ENCODE data around the gene NPFF.
A peak's percentile ranks its signal among the peaks of the same experiment; 100 is the strongest.
"Not testable (repeated sequence)": the region's sequence is repeated elsewhere in the genome, so short reads cannot be mapped to it uniquely, and the experiment has no call there.

Gene NPFF, protein sequence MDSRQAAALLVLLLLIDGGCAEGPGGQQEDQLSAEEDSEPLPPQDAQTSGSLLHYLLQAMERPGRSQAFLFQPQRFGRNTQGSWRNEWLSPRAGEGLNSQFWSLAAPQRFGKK

DNA sequence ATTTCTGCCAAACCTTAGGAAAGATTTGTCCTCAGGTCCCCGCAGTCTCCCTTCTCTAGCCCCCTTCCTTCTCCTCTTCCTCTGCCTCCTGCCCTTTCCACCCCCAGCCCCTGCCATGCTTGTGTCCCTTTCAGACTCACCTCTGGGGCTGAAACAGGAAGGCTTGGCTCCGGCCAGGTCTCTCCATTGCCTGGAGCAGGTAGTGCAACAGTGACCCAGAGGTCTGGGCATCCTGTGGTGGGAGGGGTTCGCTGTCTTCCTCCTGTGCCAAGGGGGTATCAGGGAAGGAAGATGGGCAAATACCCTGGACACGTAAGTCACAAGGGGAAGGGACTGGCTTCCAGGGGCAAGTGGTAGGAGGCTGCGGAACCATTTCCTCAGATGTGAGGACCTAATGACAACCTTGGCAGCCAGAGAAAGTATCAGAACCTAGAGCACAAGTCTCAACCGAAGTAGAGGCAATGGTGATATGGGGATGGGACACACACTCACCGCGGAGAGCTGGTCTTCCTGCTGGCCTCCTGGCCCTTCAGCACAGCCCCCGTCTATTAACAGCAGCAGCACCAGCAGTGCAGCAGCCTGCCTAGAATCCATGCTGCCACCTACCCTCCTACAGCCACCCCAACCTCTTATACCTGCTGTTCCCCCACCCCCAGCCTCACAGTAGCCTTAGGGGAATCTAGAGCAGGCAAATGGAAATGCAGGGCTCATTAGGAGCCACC lies at the start of gene NPFF:
Gene NPFF (minus strand): TSS at position 604 of the 722 bp plus-strand sequence. CDS start 10 bp downstream, at position 594.
- peaks cover 26% of the 10 kb centered on the region for H3K4me1 Mint-ChIP-seq (ENCODE audit: low read depth)
- H3K9me3 Mint-ChIP-seq: no peaks in the 10 kb centered on the region
- no peak within 1 kb of the TSS for H3K4me3 Mint-ChIP-seq
- DNase-seq: no peak
- H3K36me3 Mint-ChIP-seq (ENCODE audit: low read depth): peaks cover 59% of the 10 kb centered on the region
- peak within 1 kb of the TSS; percentile 33 for H3K27ac Mint-ChIP-seq
- no peaks in the 10 kb centered on the region for H3K27me3 Mint-ChIP-seq

DNA sequence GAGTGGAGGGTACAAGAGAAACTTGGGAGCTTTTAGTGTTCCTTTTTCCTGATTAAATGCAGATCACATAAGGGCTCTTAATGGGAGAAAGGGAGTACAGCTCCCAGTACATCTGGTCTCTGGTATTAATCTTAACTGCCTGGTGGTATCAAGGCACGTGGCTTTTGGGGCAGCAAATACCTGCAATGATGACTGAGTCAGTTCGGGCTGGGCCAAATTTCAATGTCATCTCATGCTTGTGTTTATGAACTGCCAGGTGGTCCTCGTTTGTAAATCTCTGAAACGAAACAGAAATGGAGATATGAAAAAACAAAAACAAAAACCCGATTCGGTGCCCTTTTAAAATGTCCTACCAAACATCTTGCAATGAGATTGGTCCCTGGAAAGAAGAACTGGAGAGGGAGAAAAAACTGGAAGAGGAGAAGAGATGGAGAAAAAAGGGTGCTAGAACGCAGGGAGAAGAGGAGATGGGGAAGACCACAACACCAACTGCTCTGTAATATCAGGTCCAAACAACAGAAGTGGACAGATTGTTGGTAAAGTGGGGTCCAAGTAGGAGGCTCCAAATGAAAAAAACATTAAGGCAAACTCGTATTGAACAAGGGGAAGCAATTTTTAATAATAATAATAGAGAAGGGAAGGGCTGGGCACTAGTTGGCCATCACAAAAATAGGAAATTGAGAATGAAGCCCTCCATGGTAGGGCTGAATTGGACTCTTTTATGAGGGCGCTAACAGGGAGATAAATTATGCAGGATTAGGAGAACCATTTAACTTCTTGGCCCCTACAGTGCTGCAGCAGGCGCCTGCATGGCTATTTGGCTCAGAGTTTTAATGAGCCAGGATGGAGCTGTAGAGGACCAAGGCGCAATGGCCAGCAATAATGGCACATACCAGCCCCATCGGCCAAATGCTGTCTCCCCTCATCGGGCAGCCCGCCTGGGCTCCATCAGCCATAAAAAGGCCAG lies 45.4 kb upstream of the NPFF start:
- Mint-ChIP-seq H3K4me3 (no peak overlapping the region), H3K4me1 (ENCODE audit: low read depth) (peaks cover 10% of the 10 kb centered on the region), H3K9me3 (no peaks in the 10 kb centered on the region), H3K27ac (no peak overlapping the region), H3K27me3 (no peaks in the 10 kb centered on the region), H3K36me3 (ENCODE audit: low read depth) (peaks cover 37% of the 10 kb centered on the region)
- DNase-seq: no peak

DNA sequence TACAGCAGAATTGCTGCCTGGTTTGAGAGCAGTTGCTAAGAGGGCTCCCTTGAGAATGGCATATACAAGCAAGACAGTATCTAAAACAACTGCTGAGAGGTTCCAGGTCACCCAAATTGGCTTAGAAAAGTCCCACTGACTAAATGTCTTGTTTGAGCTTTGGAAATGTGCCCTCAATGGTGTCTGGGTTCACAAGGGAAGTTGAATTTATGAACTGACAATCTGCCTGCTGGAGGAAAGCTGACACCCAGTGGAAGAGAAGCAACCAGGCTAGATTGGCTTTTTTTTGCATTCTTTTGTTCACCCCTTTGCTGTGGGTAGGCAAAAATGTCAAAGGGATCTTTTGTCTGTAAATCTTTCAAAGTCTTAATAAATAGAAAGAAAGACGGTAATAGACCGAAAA lies 44.6 kb upstream of the NPFF start:
- Mint-ChIP-seq H3K4me3 (no peak overlapping the region), H3K9me3 (no peaks in the 10 kb centered on the region), H3K4me1 (ENCODE audit: low read depth) (peaks cover 10% of the 10 kb centered on the region), H3K27ac (no peak overlapping the region), H3K27me3 (no peaks in the 10 kb centered on the region), H3K36me3 (ENCODE audit: low read depth) (peaks cover 37% of the 10 kb centered on the region)
- no peak for DNase-seq

DNA sequence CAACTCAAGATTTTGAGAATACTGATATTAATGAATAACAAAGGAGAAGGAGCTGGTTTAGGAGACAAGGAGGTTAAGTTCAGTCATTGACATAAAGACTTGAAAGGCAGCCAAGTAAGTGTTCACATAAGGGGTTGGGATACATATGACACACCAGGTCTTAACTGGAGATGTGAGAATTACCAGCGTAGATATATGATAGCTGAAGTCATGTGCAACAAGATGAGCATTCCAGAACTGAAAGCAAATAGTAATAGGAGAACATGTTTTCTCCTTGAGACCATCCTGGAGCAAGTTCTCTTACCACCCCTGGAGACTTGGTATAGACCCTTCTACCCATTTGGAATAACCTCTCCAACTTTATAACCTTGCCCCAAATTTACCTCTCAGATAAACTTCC lies 43.3 kb upstream of the NPFF start:
- Mint-ChIP-seq H3K4me3 (no peak overlapping the region), H3K4me1 (ENCODE audit: low read depth) (peaks cover 10% of the 10 kb centered on the region), H3K27ac (no peak overlapping the region), H3K9me3 (no peaks in the 10 kb centered on the region), H3K27me3 (no peaks in the 10 kb centered on the region), H3K36me3 (ENCODE audit: low read depth) (peaks cover 39% of the 10 kb centered on the region)
- DNase-seq: no peak

DNA sequence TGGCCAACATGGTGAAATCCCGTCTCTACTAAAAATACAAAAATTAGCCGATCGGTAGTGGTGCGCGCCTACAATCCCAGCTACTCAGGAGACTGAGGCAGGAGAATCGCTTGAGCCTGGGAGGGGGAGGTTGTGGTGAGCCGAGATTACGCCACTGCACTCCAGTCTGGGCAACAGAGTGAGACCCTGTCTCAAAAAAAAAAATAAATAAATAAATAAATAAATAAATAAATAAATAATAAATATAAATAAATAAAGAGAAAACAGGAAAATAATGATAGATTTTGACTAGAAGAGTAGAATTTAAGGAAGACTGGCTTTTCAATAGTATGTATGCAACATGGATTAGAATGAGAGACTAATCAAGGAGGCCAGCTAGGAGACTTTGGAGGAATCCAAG lies 42.8 kb upstream of the NPFF start:
- DNase-seq; H3K9me3 Mint-ChIP-seq; H3K27ac Mint-ChIP-seq; H3K4me1 Mint-ChIP-seq (ENCODE audit: low read depth); H3K4me3 Mint-ChIP-seq; H3K27me3 Mint-ChIP-seq: not testable (repeated sequence)
- peaks cover 39% of the 10 kb centered on the region for H3K36me3 Mint-ChIP-seq (ENCODE audit: low read depth)

DNA sequence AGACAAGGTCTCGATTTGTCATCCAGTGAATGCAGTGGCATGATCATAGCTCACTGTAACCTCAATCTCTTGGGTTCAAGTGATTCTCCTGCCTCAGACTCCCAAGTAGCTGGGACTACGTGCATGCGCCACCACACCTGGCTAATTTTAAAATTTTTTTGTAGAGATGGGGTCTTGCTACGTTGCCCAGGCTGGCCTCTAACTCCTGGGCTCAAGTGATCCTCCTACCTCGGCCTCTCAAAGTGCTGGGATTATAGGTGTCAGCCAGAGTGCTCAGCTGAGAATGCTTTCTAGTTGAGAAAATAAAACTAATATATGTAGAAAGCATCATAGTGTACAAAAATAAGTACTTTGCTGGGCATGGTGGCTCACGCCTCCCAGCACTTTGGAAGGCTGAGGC lies 41.1 kb upstream of the NPFF start:
- H3K9me3 Mint-ChIP-seq, DNase-seq, H3K27me3 Mint-ChIP-seq, H3K4me3 Mint-ChIP-seq, H3K27ac Mint-ChIP-seq: not testable (repeated sequence)
- Mint-ChIP-seq H3K36me3 (ENCODE audit: low read depth) (peaks cover 47% of the 10 kb centered on the region), H3K4me1 (ENCODE audit: low read depth) (peaks cover 19% of the 10 kb centered on the region)

DNA sequence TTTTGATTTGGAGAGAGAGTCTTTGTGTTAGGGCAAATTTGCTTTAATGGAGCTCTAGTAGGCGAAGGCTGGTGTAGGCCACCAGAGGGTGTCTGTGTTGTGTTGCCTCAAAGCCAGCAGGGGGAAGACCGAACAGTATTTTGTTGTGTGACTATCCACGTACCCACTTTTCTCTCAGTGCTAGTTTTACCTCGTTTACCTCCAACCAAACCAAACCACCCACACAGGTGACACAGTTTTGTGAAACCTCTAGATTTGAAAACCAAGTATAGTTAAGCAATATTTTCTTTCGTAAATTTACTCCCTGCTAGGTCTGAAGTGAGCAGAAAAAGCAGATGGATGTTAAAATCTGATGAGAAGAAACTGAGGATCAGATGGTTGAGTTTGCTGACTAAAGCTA lies 36.3 kb upstream of the NPFF start:
- Mint-ChIP-seq H3K9me3 (no peaks in the 10 kb centered on the region), H3K27ac (peak overlapping the region; percentile 85), H3K4me1 (ENCODE audit: low read depth) (peaks cover 10% of the 10 kb centered on the region), H3K27me3 (no peaks in the 10 kb centered on the region), H3K4me3 (no peak overlapping the region), H3K36me3 (ENCODE audit: low read depth) (peaks cover 49% of the 10 kb centered on the region)
- DNase-seq: peak; percentile 47

DNA sequence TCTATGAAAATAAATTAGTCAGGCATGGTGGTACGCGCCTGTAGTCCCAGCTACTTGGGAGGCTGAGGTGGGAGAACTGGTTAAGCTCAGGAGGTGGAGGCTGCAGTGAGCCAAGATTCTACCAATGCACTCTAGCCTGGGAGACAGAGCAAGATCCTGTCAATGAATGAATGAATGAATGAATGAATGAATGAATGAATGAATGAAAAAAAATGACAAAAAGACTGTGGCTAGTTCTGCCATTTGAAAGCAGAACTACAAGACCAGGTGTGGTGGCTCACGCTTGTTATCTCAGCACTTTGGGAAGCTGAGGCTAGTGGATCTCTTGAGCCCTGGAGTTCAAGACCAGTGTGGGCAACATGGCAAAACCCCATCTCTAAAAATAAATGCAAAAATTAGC lies 32.2 kb upstream of the NPFF start:
- no peaks in the 10 kb centered on the region for H3K9me3 Mint-ChIP-seq
- peaks cover 69% of the 10 kb centered on the region for H3K36me3 Mint-ChIP-seq (ENCODE audit: low read depth)
- H3K4me3 Mint-ChIP-seq: no peak overlapping the region
- no peaks in the 10 kb centered on the region for H3K27me3 Mint-ChIP-seq
- DNase-seq: no peak
- no peak overlapping the region for H3K27ac Mint-ChIP-seq
- H3K4me1 Mint-ChIP-seq (ENCODE audit: low read depth): peaks cover 10% of the 10 kb centered on the region

DNA sequence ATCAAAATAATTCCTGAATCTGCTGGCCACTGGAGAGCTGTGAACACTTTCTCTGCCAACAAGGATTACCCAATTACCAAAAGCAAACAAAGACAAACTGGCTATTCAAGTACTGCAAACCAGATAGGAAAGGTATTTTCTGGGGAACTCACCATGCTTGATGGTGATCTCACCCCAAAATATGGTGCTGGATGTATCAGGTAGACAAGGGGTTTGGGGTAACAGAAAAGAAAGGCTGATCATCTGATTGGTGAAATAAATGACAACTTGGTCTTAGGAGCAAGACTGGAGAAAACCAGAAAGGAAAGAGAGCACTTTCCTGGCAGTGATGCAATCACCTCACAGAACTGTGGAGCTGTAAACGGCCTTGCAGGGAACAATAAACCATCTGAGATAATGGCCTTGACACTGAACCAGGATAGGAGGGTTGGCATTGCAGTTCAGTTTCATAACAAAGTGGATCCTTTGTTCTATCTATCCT lies 31.0 kb upstream of the NPFF start:
- Mint-ChIP-seq H3K4me3 (no peak overlapping the region), H3K27me3 (no peaks in the 10 kb centered on the region), H3K9me3 (no peaks in the 10 kb centered on the region), H3K27ac (no peak overlapping the region), H3K36me3 (ENCODE audit: low read depth) (peaks cover 70% of the 10 kb centered on the region), H3K4me1 (ENCODE audit: low read depth) (no peaks in the 10 kb centered on the region)
- no peak for DNase-seq

DNA sequence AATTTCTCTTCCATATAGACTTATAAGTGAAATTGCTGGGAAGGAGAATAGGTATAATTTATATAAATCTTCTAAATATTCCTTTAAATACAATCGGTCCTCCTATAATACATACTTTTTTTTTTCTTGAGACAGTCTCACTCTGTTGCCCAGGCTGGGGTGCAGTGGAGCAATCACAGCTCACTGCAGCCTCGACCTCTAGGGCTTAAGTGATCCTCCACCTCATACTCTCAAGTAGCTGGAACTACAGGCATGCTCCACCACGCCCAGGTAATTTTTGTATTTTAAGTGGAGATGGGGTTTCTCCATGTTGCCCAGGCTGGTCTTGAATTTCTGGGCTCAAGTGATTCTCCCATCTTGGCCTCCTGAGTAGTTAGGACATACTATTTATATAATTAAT lies 29.7 kb upstream of the NPFF start:
- H3K4me1 Mint-ChIP-seq (ENCODE audit: low read depth): no peaks in the 10 kb centered on the region
- DNase-seq: no peak
- no peaks in the 10 kb centered on the region for H3K9me3 Mint-ChIP-seq
- peaks cover 74% of the 10 kb centered on the region for H3K36me3 Mint-ChIP-seq (ENCODE audit: low read depth)
- H3K27ac Mint-ChIP-seq: no peak overlapping the region
- no peaks in the 10 kb centered on the region for H3K27me3 Mint-ChIP-seq
- H3K4me3 Mint-ChIP-seq: no peak overlapping the region

DNA sequence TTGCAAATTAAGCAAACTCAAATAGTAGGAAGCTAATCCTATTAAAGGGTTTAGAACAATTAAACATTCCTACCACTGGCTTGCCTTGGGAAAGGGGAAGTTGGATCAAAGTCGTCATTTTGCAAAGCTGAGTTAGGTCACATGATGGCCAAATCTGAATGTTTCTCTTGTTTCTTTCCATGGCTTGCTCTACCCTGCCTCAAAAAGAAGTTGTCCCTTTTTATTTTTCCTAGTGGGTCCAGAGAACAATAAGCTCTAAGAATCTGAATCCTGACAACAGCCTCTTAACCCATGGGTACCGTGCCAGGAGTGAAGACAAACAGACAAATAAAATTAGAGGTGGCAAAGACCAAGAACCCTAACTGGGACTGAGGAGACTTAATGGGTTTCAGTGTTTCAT lies 26.2 kb upstream of the NPFF start:
- no peaks in the 10 kb centered on the region for H3K4me1 Mint-ChIP-seq (ENCODE audit: low read depth)

DNA sequence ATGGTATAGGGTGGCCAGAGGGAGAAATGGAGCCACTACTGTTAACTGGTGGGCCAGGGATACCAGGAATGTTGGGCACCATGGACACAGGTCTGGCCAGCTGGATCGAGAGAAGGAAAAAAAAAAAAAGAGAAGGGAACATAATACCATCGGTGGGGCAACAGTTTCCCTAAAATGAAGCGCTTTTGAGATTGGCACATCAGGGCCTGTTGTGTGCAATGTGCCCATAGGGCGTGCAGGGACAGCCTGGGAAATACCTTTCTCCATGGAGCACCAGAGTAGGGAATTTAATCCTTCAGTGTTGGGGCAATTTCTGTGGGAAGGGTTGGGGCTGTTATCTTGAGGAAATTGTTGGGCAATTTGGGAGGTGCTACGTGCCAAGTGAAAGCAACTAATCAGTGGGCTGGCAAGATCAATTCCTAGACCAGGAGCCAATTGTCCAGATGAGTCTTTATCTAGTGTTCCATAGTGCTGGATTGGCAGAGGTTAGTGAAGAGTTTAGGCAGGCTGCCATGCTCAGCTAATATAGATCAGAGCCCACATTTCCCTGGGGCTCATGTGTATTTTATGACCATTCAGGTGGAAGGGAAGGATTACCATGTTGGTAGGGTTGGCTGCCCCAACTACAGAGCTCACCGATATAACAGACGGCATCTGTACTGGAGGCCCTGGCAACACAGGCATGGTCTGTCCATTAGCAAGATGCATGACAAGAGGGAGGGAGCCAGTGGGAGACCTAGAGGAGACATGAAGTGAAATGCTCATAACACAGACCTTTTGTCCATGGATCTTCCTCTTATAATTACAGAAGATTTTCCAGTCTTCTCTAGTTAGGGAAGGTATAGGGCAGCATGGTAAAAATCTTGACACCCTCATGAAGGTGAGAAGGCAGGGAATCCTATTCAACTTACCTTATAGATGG lies 25.5 kb upstream of the NPFF start:
- DNase-seq: no peak
- Mint-ChIP-seq H3K27ac (no peak overlapping the region), H3K9me3 (no peaks in the 10 kb centered on the region), H3K4me1 (ENCODE audit: low read depth) (no peaks in the 10 kb centered on the region), H3K27me3 (no peaks in the 10 kb centered on the region), H3K36me3 (ENCODE audit: low read depth) (peaks cover 65% of the 10 kb centered on the region), H3K4me3 (no peak overlapping the region)

More for the DNA sequence above, 26.2 kb upstream of the NPFF start:
- Mint-ChIP-seq H3K36me3 (ENCODE audit: low read depth) (peaks cover 72% of the 10 kb centered on the region), H3K27ac (peak overlapping the region; percentile 44), H3K27me3 (no peaks in the 10 kb centered on the region), H3K9me3 (no peaks in the 10 kb centered on the region), H3K4me3 (no peak overlapping the region)
- DNase-seq: no peak

DNA sequence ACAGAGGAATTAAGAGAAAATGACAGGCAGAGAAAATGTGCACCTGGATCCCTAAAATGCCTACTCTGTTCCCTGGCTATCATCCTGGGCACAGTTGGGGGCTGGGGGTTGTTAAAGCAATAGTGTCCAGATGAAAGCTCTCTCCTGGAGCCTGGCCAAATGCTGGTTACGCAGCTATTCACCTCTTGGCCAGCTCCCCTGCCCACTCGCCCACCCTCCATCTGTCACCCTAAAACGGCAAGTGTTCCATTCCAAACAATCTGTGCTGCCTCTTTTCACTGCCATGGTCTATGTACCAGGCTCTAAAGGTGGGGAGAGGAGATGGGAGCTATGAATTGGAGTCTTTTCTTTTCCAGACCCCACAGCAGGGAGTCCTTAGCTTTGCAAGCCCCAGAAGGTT lies 24.7 kb upstream of the NPFF start:
- no peaks in the 10 kb centered on the region for H3K9me3 Mint-ChIP-seq
- no peak for DNase-seq
- no peak overlapping the region for H3K27ac Mint-ChIP-seq
- peaks cover 62% of the 10 kb centered on the region for H3K36me3 Mint-ChIP-seq (ENCODE audit: low read depth)
- H3K4me1 Mint-ChIP-seq (ENCODE audit: low read depth): no peaks in the 10 kb centered on the region
- no peak overlapping the region for H3K4me3 Mint-ChIP-seq
- no peaks in the 10 kb centered on the region for H3K27me3 Mint-ChIP-seq

DNA sequence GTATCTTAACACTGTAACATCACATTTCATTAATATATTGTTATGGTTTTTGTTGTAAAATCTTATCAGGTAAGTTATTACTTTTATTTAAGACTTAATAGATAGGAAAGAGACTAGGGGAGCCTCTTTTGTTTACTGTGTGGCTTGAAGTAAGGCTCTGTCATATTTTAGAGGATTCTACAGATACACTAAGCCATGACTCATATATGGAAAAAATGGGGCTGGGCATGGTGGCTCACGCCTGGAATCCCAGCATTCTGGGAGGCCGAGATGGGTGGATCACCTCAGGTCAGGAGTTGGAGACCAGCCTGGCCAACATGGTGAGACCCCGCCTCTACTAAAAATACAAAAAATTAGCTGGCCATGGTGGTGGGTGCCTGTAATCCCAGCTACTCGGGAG lies 23.6 kb upstream of the NPFF start:
- H3K4me3 Mint-ChIP-seq: no peak overlapping the region
- no peaks in the 10 kb centered on the region for H3K4me1 Mint-ChIP-seq (ENCODE audit: low read depth)
- H3K27ac Mint-ChIP-seq: no peak overlapping the region
- H3K36me3 Mint-ChIP-seq (ENCODE audit: low read depth): peaks cover 61% of the 10 kb centered on the region
- no peaks in the 10 kb centered on the region for H3K9me3 Mint-ChIP-seq
- H3K27me3 Mint-ChIP-seq: no peaks in the 10 kb centered on the region
- no peak for DNase-seq

Measured in activated T-cell treated with anti-CD3 and anti-CD28 coated beads, Interleukin-2, amount 50 U/mL, for 24 hours (primary cell).